Activated CD4-positive, alpha-beta T cell treated with anti-CD3 and anti-CD28 coated beads, Interleukin-2, amount 50 U/mL, for 4 hours (primary cell): Measurements from ENCODE around the gene TRIM59.

Experiments
- DNase-seq, 2 experiments: peaks; one replicate each; pipeline ENCODE4 v3.0.0-alpha.2; 2020

Gene TRIM59

DNA sequence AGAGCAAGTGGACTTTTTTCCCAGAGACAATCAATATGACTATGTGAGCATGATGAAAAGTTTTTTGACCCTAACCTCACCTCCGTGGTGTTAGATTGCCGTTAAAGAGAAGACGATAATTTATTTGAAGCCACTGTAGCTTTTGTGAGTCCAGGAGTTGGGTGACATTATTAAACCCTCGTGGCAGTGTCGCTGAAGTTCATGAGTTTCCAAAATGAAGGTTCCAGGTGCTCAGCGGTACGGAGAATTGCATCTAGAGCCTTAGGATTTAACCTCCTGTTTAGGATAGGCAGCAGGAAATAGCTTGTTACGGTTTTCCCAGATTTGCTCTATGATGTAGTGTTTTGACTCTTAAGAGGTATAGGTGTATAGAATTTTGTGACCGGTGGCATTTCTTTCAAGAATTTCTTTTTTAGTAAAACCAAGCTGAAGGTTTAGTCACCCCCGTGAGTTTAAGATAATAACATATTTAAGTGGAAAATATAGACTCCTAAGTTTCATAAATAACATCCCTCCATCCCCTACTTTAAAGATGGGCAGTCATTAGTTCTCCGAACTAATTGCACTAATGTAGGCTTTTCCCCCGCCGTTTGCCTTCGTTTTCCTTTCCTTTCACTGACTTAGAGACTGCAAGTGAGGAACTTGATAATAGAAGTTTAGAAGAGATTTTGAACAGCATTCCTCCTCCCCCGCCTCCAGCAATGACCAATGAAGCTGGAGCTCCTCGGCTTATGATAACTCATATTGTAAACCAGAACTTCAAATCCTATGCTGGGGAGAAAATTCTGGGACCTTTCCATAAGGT is 48.1 kb downstream of the TRIM59 start:
- no peak for DNase-seq

DNA sequence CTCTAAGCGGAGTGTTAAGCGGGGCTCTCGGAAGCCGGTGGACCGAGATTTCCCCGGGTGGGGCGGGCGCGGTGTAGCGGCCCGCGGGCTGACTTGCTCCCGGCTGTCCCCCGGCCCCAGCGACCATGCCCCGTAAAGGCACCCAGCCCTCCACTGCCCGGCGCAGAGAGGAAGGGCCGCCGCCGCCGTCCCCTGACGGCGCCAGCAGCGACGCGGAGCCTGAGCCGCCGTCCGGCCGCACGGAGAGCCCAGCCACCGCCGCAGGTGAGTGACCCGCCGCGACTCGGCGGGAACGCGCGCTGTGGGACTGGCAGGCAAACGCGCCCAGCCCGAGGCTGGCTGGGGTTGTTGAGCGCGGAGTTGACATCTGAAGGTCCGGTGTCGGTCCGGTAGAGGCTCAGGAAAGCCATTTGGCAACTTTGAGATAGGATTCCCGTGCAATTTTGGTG is 48.9 kb downstream of the TRIM59 start:
- DNase-seq, result peak; percentile 2 to 5

DNA sequence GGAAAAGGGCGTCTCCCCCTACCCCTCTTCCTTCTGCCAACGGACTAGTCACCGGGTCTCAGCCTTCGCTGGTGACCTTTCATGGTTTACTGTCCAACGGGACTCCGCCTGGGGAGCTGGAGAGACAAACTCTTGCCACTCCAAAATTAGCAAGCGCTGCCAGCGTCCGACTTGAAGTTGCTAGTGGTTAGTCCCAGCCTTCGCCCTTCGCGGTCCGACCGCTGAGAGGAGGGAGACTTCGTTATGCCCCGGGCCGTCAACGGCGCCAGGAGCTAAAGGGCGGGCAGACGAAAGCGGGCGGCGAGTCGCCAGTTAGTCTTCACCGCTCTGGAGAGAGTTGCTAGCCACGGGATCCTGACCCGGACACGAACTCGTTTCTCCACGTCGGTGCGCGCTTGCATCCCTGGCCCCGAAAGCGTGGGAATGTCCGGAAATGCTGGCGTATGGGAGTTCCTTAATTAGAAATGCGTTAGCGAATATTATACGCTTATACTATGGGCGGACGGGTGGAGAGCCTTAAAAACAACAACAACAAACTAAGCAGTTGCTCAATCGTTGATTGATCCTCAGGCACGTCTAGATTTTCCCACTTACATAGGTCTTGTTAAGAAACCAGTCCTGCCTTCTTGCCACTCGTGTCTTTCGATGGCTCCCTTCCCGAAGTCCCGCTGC is 49.4 kb downstream of the TRIM59 start:
- peak; percentile 6 to 7 for DNase-seq

DNA sequence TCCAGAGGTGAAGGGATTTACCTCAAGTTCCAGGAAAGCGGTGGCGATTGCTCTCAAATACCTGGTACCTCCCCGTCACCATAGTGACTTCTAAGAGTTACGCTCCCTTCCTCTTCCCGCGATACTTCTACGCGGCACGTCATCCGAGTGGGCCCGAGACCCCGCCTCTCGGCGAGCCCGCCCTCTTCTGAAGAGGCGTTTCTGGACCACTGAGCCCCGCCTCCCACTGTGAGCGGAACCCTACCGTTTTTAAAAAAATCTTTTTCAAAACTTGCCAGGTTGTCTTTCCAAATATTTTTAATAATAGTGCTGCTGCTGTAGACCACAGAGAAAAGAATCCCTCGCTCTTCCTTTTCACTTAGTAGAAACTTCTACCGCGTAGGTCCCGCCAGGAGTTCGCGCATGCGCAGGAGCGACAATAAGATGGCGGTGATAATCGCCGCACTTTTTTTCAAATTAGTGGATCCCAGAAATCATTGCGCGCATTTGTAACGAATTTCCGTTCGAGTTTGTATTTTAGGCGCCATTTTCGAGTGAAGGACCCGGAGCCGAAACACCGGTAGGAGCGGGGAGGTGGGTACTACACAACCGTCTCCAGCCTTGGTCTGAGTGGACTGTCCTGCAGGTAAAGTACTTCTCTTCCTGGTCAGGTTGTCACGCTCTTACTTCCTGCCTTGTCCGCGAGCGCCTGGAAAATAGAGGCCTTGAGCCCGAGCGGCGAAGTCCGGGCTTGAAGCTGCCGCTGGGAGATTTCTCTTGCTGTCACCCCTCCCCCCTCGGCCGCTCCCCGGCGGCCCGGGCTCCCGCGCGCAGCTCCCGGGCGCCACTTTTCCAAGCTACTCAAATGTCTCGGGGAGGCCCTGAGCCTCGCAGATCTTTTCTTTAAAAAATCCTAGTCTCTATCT is 50.2 kb downstream of the TRIM59 start, which contains the start of the genes IFT80 and SMC4:
IFT80 (minus strand) TSS at position 101 of the 905 bp plus-strand sequence. CDS start 14,625 bp downstream, outside the sequence.
SMC4 (plus strand) TSS at position 526 of the 905 bp plus-strand sequence. CDS start 1,177 bp downstream, outside the sequence.
- DNase-seq, result peak; percentile 94 to 95

DNA sequence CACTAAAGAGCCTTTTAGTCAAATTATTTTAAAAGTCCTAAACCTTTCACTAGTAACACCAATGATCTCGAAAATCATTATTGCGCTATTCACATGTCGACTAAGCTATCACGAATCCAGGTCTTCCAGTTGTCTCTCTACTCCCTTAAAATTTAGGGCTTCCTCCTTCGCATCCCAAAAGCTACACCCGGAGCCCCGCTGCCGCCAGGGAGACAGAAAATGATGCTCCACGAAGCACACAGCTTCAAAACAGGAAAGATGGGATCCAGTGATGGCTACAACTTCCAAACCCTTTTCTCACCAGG is 50.8 kb downstream of the TRIM59 start:
- no peak for DNase-seq

DNA sequence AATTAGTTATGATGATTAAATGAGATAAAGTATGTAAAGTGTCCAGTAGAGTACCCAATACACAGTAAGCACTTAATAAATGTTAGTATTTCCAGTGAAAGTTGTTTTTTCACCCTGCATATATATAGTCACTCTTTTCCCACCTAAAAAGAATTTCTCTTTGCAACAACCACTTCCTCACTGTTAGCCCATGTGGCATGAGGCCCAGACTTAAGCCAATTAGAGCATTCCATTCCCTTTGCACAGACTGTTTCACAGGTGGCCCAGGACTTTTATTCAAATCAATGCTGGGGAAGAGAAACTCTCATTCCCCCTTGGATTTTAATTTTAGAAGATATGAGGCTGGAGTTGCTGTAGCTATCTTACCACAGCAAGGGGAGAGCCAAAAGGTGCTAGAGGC is 54.3 kb downstream of the TRIM59 start:
- DNase-seq, result no peak

DNA sequence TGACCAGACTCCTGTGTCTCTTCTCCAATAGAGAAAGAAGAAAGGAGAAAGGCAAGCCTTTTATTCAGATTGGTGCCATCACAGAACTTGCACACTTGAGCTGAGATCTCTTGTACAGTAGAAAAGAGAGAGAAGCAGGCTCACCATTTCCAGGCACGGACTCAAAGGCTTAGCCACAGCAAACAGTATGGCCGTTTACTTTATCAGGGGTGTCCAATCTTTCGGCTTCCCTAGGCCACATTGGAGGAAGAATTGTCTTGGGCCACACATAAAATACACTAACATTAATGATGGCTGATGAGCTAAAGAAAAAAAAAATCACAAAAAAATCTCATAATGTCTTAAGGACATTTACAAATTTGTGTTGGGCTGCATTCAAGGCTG is 55.6 kb downstream of the TRIM59 start:
- DNase-seq, result no peak

DNA sequence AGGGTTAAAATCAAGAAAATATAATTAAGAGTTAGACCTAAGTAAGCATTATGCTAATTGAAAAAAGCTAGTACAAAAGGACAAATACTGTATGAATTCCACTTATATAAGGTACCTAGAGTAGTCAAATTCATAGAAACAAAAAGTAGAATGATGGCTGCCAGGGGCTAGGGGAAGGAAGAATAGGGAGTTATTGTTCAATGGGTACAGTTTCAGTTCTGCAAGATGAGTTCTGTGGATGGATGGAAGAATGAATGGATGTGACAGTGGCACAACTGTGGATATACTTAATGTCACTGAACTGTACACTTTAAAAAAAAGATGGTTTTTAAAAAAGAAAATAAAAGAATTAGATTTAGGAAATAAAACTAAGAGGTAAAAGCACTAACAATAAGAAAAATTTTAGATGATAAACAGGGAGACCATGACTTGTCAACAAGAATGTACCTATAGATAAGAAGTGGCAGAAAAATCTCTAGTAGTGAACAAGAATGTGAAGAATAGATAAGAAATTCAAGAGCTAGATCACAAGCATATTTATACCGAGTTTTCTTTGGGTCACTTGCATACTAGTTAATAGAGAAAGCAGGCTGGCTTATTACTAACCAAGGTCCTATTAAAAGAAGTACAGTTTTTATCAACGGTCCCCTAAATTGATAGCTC is 56.1 kb downstream of the TRIM59 start:
- DNase-seq, result no peak

DNA sequence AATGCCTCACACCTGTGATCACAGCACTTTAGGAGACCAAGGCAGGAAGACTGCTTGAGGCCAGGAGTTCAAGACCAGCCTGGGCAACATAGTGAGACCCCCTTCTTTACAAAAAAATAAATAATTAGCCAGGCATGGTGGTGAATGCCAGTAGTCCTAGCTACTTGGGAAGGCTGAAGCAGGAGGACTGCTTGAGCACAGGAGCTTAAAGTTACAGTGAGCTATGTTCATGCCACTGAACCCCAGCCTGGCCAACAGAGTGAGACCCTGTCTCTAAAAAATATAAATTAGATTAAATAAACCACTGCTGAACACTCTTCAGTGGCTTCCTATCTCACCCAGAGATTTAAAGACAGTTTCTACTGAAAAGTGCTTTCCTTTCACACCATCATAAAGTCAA is 56.8 kb downstream of the TRIM59 start:
- no peak for DNase-seq

DNA sequence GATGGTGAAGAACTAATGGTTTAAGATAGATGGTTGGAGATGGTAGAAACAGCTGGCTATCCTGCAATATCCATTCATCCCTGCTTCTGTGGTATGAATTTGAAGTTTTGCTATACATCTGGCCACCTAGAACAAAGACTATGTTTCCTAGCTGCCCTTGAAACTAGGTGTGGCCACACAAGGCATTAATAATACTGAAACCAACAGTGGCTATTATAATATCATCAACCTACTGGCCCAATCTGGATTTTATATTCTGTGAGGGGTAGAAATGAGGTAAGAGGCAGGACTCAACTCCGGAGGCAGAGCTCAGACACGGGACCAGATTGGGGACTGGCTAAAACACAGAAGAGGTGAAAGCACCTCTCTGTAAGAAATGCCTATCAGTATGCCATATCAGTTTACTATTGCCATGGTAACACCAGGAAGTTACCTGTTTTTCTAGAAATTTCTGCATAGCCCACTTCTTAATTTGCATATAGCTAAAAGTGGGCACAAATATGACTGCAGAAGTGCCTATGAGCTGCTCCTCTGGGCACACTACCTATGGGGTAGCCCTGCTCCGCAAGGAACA is 58.9 kb downstream of the TRIM59 start:
- no peak for DNase-seq
